OCI-LY7 (cell line): ENCODE results near the gene TPRX2.

Experiments
- CTCF ChIP-seq: fragments of 200-600 bp; sonication (generic); conservative IDR thresholded peaks from 2 replicates; pipeline ENCODE4 v1.5.1; 2014; ENCODE audit warnings: mild to moderate bottlenecking, antibody characterized with exemption, low read length, moderate library complexity, mixed read lengths
- EZH2phosphoT487 ChIP-seq: fragments of 200-600 bp; sonication (generic); IDR thresholded peaks from 2 replicates; pipeline ENCODE4 v1.6.1; 2018; ENCODE audit warnings: low read depth, borderline replicate concordance, mild to moderate bottlenecking, mixed run types, antibody characterized with exemption, low read length, moderate library complexity, mixed read lengths

- TF ChIP-seq CTCF (no peak), EZH2phosphoT487 (no peak)
Observed at GRCh38 chr19:47848425-47848822, 10.6 kb upstream of the TPRX2 start.
